ENCODE measurements around the gene CLCN7. TPM values are rescaled to one million over a fixed set of nuclear protein-coding genes. Genes with fewer than 3 reads are reported as not detected.

The CLCN7 gene
- total RNA-seq, 4 donors from 2014 or later: 57.6 to 171 (median 95.0) TPM

DNA sequence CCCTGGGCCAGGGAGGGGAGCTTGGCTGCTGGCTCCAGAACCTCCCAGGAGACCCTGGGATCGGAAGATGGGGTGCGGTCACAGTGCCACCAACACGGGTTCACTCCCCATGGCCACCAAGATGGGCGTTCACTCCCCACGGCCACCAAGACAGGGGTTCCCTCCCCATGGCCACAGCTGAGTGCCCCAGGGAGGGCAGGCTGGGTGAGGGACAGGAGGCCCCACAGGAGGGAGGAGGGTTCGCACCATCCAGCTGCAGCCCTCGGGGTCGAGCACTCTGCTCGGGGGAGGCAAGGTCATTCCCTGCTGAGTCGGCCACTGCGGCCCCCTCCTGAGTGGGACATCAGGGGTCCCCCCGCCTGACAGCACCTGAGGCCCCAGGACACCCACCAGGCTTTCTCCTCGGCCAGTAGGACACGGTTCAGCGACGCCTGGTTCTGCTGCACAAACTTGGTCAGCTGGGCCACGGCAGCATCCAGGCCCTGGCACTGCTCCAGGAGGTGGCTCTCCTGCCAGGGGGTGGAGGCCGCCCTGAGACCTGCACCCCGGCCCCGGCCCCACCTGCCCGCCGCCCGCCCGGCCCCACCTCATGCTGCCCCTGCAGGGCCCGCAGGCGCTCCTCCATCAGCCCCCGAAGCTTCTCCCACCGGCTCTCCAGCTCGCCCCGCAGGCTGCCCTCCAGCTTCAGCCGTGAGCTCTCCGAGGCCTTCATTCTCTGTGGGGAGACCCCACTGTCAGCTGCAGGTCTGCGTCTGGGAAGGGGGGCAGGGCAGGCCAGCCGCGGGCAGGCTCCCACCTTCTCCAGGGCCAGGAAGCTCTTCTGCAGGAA is 36.4 kb downstream of the CLCN7 start:
- intact Hi-C loops (cut with DNase I; ENCODE audit: low total_unique reads) (no loop called here), in situ Hi-C loops (cut with MboI; ENCODE audit: low pct_ligation_motif_present in 1 of 4, low pct_unique_long_range_greater_than_20kb in 1 of 4, low sequenced_read_pairs in 3 of 4) (no loop called here)
- H3K27ac ChIP-seq: no peak overlapping the region
- H3K36me3 ChIP-seq: no peaks in the 10 kb centered on the region
- H3K27me3 ChIP-seq: peaks cover 6% of the 10 kb centered on the region
- no peaks in the 10 kb centered on the region for H3K4me1 ChIP-seq
- TF ChIP-seq EP300 (IDR thresholded peaks at IDR 0.05; ENCODE audit: low read depth) (no peak), CTCF (IDR thresholded peaks at IDR 0.05) (no peak), POLR2A (IDR thresholded peaks at IDR 0.05) (no peak), POLR2AphosphoS5 (IDR thresholded peaks at IDR 0.05) (no peak)
- WGBS, 2 donors (ENCODE audit: low coverage in 1 of 2): 90% methylated on average over 34 of the region's 35 CpGs; no CpG with 5 or more reads in 1 of the 2 donors
- H3K9me3 ChIP-seq: no peaks in the 10 kb centered on the region
- H3K4me3 ChIP-seq: no peak overlapping the region
- DNase-seq: no peak

DNA sequence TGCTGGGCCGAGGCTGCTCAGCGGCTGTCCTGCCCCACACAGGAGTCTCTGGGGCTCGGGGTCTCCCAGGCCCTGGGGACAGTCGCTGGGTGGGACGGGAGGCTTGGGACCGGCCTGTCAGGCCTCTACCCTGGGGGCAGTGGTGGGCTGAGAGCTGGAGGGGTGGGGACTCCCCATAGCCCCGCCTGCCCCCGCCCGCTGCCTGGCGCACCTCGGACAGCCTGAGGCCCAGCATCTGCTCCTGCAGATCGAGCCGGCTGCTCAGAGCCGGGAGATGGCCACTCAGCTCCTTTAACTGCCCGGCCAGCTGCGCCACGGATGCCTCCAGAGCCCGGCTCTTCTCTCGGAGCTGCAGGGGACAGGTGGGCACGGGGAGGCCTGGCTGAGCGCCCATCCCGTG is 37.2 kb downstream of the CLCN7 start:
- Histone ChIP-seq H3K4me1 (no peaks in the 10 kb centered on the region), H3K27me3 (peaks cover 7% of the 10 kb centered on the region), H3K4me3 (no peak overlapping the region), H3K36me3 (no peaks in the 10 kb centered on the region), H3K27ac (no peak overlapping the region), H3K9me3 (no peaks in the 10 kb centered on the region)
- WGBS, 2 donors (ENCODE audit: low coverage in 1 of 2): 92% methylated on average over 16 of the region's 22 CpGs; no CpG with 5 or more reads in 1 of the 2 donors
- intact Hi-C loops (cut with DNase I; ENCODE audit: low total_unique reads): no loop called here
- DNase-seq: no peak
- in situ Hi-C loops (cut with MboI; ENCODE audit: low pct_ligation_motif_present in 1 of 4, low pct_unique_long_range_greater_than_20kb in 1 of 4, low sequenced_read_pairs in 3 of 4): no loop called here
- TF ChIP-seq EP300 (IDR thresholded peaks at IDR 0.05; ENCODE audit: low read depth) (no peak), CTCF (IDR thresholded peaks at IDR 0.05) (no peak)

GRCh38 chr16:1436731-1437355 is 38.0 kb downstream of the CLCN7 start:
- Histone ChIP-seq H3K9me3 (no peaks in the 10 kb centered on the region), H3K36me3 (no peaks in the 10 kb centered on the region), H3K27me3 (peaks cover 7% of the 10 kb centered on the region), H3K4me3 (no peak overlapping the region), H3K27ac (no peak overlapping the region), H3K4me1 (no peaks in the 10 kb centered on the region)
- in situ Hi-C loops (cut with MboI; ENCODE audit: low pct_ligation_motif_present in 1 of 4, low pct_unique_long_range_greater_than_20kb in 1 of 4, low sequenced_read_pairs in 3 of 4): no loop called here
- WGBS, 2 donors (ENCODE audit: low coverage in 1 of 2): 89% methylated on average over 46 of the region's 47 CpGs; no CpG with 5 or more reads in 1 of the 2 donors
- DNase-seq: no peak
- TF ChIP-seq POLR2AphosphoS5 (IDR thresholded peaks at IDR 0.05): no peak
- no peak for TF ChIP-seq CTCF (IDR thresholded peaks at IDR 0.05)
- no peak for TF ChIP-seq POLR2A (IDR thresholded peaks at IDR 0.05)
- TF ChIP-seq EP300 (IDR thresholded peaks at IDR 0.05; ENCODE audit: low read depth): no peak
- intact Hi-C loops (cut with DNase I; ENCODE audit: low total_unique reads): no loop called here

DNA sequence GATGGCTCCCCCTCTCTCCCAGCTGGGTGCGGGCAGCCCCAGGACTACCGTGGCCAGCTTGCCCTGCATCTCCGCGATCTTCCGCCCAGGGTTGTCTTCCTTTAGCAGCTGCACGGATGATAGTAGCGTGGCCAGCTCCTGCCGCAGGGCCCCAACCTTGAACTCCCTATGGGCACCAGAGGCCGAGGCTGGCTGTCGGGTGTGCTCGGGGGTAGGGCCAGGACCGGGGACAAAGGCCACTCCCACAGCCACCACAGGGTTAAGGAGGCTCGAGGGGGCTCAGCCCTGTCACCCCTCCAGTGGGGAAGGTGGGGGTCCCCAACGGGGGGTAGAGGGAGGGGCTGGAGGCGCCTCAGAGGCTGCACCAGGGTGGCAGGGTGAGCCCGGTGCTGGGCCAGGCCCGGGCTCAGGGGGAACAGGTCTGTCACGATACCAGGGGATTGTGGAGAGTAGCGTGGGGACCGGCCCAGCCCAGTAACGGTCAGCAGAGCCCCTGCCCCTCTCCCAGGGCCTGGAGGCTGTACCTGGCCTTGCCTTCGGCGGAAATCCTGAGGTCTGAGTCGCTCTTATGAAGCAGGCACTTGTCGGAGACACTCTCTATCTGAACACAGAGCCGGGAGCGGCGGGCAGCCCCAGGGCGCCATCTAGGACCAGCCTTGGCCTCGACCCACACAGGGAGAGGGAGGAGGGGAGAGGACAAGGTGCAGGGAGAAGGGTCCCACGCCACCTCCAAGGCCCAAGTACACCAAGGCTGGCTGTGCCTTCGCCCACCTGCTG is 38.7 kb downstream of the CLCN7 start:
- Histone ChIP-seq H3K27me3 (peaks cover 9% of the 10 kb centered on the region), H3K4me1 (no peaks in the 10 kb centered on the region), H3K9me3 (no peaks in the 10 kb centered on the region), H3K27ac (no peak overlapping the region), H3K4me3 (no peak overlapping the region), H3K36me3 (no peaks in the 10 kb centered on the region)
- in situ Hi-C loops (cut with MboI; ENCODE audit: low pct_ligation_motif_present in 1 of 4, low pct_unique_long_range_greater_than_20kb in 1 of 4, low sequenced_read_pairs in 3 of 4) (no loop called here), intact Hi-C loops (cut with DNase I; ENCODE audit: low total_unique reads) (no loop called here)
- WGBS, 2 donors (ENCODE audit: low coverage in 1 of 2): 83% methylated on average over 29 of the region's 32 CpGs; no CpG with 5 or more reads in 1 of the 2 donors
- no peak for DNase-seq
- TF ChIP-seq CTCF (IDR thresholded peaks at IDR 0.05): no peak
